Femur (tissue), 1 donor: Measurements from ENCODE around the gene FARSB.

ENCODE experiments used
- DNase-seq: peaks from one replicate; pipeline ENCODE4 v3.0.0-alpha.2; 2017

FARSB gene

DNA sequence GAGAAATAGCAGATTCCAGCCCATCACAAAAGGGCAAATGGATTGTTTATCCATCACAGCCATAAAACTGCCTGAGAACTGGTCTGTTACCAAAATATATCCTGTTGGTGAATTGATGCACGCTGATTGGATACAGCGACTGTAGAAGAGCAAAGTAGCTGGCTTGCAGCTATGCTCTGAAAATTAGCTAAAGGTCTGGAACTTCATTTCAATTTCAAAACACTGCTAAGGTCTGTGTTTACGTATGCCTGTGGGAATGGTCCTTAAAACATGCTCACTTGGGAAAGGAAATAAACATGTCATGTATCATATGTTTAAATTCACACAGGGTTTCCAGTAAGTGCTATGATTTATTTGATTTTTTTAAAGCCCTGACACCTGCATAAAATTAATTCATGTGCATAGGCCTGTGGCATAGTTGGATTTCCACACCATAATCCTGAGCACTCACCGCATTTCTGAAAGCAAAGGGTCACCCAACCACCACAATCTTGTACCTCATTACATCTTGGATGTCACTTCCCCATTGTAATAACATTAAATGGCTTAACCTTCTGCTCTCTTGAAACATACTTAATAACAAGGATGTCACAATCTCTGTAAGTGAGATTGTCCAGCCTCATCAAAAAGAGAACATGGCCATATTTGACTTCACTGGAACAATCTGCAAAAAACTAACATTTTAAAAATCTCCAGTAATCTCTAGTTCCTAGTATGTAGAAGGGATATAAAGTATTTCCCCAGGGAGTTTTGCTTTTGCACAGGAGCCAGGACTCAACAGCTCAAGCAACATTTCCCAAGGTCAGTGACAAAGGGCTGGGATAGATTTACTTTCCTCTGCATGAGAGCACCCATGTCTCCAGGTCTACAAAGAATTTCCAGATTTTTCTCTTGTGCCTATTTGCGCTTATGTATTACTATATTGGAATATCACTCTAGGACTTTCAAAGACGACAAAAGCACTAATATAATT, 109.8 kb downstream of the FARSB start:
- no peak for DNase-seq

DNA sequence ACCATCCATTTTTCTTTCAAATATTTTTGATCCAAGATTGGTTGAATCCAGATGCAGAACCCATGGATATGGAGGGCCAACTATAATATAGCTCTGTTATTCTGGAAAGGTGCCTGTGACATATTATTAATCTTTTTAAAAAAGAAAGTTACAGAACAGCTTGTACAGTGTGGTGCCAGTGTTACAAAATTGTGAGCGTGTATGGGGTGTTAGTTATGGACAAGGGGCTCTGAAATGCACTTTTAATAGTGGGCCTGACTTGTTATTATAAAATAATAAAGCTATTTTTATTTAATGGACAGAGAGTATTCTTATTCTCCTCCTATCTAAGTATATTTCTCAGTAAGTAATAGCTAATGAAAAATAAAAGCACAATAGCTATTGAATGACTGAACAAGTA, 111.2 kb downstream of the FARSB start:
- DNase-seq = no peak

DNA sequence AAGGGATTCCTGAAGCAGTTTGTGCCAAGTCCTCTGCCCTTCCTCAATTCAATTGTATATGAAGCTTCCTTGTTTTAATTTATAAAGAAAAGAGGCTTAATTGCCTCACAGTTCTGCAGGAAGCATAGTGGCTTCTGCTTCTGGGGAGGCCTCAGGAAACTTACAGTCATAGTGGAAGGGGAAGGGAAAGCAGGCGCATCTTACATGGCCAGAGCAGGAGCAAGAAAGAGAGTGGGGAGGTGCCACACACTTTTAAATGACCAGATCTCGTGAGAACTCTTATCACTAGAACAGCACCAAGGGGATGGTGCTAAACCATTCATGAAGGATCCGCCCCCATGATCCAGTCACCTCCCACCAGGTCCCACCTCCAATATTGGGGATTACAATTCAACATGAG, 117.4 kb downstream of the FARSB start:
- DNase-seq = no peak

DNA sequence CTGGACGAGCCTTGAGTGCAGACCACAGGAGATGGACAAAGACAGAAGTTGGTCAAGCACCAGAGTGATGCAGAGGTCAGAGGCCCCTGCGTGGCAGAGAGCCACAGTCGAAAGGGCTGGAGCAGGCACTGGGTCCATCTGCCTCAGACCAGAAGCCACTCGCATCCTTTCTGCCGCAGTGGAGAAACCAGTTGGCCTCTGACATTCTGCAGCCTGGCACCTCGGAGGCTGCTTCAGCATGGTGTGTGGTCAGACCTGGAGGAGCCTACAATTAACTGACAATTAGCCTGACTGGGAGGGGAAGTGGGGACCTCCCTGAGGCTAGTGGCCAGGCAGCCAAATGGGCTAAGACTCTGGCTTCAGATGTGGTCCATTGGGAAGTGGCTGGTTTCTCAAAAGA, 120.4 kb downstream of the FARSB start:
- DNase-seq = no peak

DNA sequence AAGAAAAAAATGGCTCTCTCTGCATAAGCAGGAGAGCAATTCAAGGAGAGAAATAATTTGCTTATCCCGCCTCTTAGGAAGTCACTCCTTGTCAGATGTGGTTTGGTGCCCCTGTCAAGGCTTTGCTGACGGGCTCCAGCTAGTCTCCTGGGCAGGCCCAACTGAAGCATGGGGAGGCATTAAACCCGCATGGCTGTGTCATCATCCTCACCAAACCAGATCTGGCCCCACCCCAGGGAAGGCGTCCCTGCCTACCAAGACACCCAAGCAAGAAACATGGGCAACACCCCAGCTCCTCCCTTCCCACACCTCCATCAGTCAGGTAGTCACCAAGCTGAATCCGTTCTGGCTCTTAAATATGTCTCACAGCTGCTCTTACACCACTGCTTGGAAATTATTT, 123.6 kb downstream of the FARSB start:
- DNase-seq = no peak

DNA sequence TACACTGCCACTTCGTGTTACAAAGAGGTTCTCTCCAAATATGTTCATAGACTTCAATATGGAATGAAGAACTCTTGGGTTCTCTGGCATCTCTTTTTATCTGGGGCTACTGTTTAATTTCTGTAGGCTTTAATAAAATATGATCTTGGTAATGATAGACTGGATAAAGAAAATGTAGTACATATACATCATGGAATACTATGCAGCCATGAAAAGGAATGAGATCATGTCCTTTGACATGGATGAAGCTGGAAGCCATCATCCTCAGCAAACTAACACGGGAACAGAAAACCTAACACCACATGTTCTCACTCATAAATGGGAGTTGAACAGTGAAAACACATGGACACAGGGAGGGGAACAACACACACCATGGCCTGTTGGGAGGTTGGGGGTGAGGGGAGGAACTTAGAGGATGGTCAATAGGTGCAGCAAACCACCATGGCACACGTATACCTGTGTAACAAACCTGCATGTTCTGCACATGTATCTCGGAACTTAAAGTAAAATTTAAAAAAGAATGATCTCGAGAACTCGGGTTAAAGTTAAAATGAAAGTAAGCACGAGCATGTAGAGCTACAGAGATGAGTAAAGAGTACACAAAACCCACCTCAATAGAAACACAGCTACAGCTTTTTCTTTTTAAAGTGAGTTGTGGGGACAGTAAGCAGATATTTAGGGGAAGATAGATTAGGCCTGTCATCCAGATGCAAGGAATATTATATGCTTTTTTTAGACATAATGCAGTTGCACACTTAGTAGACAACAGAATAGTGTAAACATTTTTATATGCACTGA, 129.2 kb downstream of the FARSB start:
- DNase-seq = no peak

DNA sequence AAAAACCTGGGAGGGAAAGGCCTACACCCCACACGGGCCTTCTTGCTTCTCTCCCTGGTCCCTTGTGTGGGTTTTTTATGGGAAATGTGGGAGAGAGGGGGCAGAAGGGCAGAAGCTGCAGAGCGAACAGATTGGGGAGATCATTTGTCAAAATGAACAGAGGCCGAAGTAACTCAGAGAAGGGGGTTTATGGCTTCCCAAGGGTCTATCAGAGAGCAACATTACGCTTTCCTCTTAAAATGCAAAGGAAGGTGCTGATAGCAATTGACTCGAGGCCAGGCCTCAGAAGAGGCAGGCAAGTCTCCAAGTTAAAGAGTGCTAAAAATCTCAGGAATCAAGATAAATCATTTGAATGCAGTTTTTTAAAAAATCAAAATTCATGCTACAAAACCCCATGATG, 130.1 kb downstream of the FARSB start:
- no peak for DNase-seq

DNA sequence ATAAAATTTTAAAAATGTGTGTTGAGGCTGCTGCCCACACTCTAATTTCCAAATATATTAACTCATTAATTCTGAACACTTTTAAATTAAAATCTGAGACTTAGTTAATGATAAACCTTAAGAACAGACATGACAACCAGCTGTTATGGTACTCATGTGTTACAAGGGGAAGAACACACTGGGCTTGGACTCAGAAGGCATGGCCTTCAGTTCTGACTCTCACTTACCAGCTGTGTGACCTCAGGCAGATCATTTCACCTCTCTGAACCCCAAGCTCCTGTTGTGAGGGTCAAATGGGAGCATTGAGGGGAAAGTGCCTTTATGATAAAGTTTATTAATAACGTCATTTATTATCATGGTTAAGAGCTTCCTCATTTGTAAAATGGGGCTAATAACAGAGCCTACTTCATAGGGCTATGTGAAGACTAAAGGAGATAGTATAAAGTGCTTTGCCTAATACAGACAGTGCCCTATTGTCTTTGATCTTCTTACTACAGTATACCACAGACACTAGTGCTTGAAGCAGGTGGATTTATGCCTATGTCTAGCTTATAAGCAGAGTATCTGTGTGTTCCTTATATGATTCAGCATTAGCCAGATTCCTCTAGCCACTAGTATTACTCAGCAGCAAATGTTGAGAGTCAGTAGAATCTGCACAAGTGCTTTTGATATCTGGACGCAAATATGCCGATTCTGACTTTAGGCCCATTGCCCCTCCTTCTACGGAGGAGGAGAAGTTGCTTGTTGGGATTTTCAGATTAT, 131.9 kb downstream of the FARSB start:
- DNase-seq = no peak

DNA sequence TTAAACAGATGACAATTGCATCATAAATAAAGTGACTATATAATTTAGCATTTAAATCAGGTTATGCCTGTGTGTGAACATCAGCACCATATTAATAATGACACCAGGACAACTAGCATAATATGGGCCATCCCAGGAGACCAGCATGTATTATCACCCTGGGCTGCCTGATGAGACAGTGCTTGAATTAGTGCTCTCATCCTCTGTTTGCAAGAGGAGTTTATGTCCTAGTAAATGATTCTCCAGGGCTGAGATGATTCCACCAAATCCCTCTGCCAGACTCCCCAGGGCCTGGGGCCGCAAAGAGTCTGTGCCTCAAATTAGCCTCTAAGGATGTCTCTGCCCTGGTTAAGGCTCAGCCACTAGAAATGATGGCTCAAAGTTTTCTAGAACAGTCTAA, 133.8 kb downstream of the FARSB start:
- no peak for DNase-seq

DNA sequence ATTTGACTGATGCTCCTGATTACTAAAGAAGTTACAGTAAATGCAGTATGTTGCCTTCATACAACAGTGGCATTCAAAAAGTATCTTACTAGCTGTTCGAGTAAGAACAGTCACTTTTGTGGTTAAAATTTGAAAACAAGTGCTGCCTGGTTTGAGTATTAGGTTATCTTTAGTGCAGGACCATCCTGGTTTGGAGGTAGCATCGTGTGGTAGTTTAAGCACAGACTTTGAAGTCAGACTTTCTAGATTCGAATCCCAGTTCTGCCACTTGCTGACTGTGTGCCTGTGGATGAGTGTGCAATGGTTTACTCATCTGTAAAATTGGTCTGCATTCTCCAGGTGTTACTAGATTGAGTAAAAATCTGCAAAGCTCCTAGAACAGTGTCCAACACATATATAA, 134.8 kb downstream of the FARSB start:
- no peak for DNase-seq
